HG03354 (cell line): ENCODE results near the gene ZNF454.

ENCODE experiments used
- ATAC-seq: cut with Tn5 transposase; IDR thresholded peaks from one replicate; pipeline ENCODE4 v1.9.1; 2021; ENCODE audit warnings: mild to moderate bottlenecking; ENCODE audit not compliant: unreplicated experiment, poor library complexity, severe bottlenecking

Gene ZNF454

DNA sequence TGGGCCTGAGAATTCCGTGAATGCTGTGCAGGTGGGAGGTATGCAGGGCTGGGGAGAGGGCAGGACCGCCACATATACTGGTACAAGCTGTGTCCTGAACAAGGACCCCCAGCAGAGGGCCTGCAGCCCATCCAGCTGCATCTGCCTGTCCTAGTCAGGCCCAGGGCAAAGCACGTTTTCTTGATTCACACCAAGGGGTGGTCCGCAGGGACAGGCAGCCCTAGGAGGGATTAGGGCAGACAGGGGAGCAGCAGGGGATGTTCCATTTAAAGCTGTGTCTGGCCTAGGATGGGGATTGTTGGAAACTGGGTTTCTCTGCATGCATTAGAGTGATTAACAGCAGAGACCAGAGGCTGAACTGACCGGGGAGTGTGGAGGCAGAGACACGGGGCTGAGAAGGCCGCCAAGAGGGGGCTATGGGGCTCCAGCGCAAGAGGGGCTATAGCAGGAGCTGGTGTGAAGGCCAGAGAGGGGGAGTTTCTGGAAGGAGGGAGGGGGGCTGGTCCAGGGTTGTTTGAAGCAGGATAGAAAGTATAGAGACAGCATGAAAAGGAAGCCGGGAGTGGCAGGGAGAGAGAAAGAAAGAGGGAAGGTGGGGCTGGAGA is 51.4 kb downstream of the ZNF454 start:
- no peak for ATAC-seq

DNA sequence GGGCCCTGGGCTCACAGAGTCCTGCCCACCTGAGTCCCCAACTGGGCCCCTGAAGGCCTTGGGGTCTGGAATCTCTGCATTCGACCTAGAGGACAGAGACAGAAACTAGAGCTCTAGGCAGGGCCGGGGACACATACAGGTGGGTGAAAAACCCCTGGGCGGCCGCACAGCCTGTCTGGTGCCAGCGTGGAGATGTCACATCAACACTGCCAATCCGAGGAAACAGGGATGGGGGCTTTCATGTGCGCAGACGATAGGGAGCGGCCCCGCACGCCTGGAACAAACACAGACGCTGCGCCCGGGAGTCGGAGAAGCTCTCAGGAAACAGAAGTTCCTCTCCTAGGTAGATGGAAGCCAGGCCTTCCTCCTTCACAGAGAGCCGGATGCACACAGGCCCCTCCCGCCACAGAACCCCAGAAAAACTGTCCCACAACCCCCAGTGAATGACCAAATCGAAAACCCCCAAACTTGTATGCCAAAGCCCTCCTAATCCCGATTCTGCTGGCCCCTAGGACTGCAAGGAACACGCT is 52.3 kb downstream of the ZNF454 start:
- no peak for ATAC-seq

DNA sequence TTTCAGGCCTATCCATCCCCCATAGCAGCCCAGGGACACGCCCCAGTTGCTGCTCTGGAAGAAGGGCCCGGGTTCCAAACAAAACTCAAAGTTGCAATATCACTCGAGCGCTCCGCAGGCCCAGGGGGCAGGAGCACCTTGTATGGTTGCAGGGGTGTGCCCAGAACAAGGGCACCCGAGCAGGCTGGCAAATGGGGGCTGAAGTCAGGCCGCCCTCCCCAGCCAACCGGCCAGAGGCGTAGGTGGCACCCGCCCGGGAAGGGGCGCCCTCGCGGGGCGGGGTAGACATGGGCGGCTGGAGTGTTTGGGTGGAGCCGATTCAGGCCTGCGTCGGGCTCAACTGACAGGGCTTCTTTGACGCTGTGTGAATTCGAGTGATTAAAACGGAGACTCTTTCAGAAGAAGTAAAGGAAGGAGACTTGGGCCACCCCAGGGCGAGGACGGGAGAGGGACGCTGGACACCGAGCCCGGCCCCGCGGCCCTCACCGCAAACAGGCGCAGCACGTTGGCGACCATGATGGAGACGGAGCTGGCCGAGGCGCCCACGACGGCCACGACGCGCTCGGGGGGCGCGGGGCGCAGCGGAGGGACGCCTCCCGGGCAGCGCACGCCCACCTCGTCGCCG is 53.1 kb downstream of the ZNF454 start:
- no peak for ATAC-seq

DNA sequence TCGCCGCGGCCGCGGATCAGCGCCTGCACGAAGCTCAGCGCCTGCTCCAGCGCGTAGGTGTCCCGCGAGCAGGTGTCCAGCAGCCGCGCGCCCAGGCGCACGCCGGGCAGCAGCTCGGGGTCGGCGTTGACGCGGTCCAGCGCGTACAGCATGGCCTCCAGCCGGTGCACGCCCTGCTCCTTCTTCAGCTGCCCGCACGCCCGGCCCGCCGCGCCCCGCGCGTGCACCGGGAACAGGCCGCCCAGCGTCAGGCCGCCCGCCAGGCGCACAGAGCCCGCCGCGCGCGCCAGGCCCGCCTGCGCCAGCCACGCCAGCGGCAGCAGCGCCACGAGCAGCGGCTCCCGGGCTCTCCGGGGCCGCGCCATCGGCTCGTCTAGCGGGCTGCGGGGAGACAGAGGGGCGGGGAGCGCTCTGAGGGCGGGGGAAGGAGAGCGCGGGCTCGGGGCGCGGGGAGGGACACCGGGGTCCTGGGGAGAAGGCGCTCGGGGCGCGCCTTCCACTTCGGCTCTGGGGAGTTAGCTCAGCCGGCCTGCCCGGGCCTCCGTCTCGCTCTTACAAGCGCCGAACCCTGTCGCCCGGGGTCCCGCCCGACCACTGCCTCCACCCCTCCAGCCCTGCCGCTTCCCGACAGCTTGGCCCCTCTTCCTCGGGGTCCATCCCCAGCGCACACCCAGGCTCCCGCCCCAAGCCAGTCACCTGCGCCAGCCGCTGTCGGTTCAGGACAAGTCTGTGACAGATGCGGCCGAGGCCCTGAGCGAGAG is 53.8 kb downstream of the ZNF454 start, which contains the start of gene GRM6:
Gene GRM6, minus strand, starts transcription at position 741 of the 761 bp plus-strand sequence. Its CDS starts 376 bp downstream, at position 365.
- no peak for ATAC-seq

DNA sequence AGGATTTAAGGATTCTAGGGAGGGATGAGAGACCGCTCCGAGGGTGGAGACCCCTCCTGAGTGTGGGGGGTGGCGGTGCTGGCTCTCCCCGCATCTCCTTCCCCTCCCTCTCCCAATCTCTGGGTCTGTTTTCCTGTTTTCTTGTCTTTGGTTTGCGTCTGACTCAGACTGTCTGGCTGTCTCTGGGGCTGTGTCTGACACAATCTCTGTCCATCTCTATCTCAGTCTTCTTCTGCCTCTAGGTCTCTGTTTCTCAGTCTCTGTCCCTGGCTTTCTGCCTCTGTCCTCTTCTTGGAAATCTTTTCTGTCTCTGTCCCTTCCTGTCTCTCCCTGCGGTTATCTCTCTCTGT is 54.3 kb downstream of the ZNF454 start:
- ATAC-seq: no peak

DNA sequence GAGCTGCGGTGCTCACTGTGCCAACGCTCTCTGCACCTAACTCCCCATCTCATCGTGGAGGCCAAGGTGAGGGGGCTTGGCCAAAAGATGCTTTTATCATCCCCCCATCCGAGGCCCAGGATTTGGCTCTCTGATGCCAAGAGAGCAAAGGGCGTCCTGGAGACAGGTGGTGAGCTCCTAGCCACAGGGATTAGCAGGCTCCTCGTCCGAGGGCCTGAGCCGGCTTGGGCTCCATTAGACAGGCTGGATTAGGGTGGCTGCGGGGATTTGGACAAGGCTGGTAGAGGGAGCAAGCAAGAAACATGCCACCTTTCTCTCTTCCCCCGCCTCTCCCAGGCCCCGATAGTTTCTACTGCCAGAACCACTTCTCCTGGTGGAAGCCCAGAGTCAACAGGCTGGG is 55.2 kb downstream of the ZNF454 start:
- no peak for ATAC-seq

DNA sequence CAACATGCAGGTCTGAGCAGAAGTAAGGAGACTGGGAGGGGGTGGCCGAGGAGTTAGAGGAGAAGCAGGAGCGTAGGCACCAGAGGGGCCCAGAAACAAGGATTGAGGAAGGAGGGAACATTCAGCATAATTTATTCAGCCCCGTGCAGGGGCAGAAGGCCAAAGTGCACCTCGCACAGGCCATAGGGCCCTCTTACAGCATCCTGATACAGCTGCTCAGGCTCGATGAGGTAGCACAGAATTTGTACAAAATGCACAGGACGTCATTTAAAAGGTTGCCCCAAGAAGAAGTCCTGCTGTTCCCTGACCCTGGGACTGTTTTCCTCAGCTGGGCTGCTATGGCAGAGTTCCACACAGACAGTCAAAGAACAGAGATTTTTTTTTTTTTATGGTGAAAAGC is 56.2 kb downstream of the ZNF454 start:
- ATAC-seq: no peak

DNA sequence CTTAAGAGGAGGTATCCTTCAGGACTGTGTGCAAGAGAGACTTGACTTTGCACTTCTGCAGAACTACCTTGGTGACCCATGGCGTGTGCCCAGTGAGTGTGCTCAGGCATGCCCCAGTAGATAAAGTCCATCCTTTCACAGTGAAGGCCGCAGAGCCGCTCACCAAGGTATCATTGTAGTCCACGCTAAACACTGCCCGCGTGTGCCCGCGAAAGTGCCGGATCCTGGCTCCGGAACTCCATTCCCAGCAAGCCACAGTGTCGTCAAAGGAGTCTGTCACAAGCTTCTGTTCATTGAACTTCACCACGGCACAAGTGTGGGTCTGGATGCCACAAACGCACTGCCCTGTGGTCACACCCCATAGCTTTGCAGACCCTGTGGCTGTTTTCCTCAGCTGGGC is 57.4 kb downstream of the ZNF454 start:
- ATAC-seq: no peak

DNA sequence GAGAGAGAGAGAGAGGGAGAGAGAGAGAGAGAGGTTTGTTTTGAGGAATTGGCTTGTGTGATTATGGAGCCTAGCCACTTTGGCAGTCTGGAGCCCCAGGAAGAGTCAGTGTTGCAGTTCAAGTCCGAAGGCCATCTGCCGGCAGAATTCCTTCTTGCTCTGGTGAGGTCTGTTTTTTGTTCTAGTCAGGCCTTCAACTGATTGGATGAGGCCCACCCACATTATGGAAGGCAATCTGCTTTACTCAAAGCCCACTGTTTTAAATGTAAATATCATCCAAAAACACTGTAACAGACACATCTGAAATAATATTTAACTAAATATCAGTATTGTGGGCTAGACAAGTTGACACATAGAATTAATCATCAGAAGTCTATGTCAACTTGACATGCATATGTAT is 65.6 kb downstream of the ZNF454 start:
- ATAC-seq: no peak

DNA sequence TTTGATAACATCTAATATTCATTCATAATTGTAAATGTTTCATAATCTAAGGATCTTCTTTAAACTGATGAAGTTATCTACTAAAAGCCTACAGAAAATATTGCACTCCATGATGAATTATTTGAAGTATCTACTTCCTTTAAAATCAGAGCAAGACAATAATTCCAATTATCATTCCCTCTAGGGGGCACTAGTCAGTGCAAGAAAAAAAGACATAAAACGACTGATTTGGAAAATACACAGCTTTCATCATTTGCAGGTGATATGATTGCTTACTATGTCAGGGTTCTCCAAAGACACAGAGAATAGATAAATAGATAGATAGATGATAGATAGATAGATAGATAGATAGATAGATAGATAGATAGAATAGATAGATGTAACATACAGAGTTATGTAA is 67.7 kb downstream of the ZNF454 start:
- no peak for ATAC-seq
